ENCODE measurements around the gene GSG1L.

GRCh38 chr16:27920391-27920891 is 143.1 kb downstream of the GSG1L start:
- TF ChIP-seq POLR2A (IDR thresholded peaks at IDR 0.05; ENCODE audit: low read length): no peak
- no peak for TF ChIP-seq GATA1 (IDR thresholded peaks at IDR 0.05; ENCODE audit: low read depth, low read length)

All from erythroblast (primary cell).